GM10266 (cell line): Measurements from ENCODE around the gene NFKB2.

Experiments
- DNase-seq: peaks from one replicate; pipeline ENCODE4 v3.0.0; 2012; ENCODE audit errors: extremely low spot score
- CTCF ChIP-seq: IDR thresholded peaks from 2 replicates; pipeline ENCODE4 v1.5.1; 2012; ENCODE audit warnings: mild to moderate bottlenecking, low read depth; ENCODE audit not compliant: control insufficient read depth, insufficient read depth; ENCODE audit errors: missing control alignments

NFKB2 gene

DNA sequence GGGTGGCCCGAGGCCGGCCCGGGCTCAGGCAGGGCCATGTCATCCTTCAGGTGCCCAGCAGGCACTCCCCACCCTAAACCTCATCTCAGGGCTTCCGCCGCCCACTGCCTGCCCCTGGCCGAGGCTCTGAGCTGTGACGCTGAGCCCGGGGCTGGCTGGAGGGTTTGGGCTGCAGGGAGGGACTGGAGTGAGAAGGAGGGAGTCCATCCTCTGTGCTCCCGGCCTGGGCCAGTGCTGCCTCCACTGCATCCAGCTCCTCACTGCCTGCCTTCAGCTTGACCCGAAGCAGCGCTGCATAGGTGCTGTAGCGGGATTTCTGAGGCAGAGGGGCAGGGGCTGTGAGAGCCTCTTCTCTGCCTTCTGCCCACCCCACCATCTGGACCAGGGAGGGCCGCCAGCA is 7.6 kb downstream of the NFKB2 start:
- no peak for TF ChIP-seq CTCF
- DNase-seq = peak; percentile 25

- no peak for TF ChIP-seq CTCF
- DNase-seq = peak; percentile 11
Measured at GRCh38 chr10:102404361-102405107, 9.0 kb downstream of the NFKB2 start.

DNA sequence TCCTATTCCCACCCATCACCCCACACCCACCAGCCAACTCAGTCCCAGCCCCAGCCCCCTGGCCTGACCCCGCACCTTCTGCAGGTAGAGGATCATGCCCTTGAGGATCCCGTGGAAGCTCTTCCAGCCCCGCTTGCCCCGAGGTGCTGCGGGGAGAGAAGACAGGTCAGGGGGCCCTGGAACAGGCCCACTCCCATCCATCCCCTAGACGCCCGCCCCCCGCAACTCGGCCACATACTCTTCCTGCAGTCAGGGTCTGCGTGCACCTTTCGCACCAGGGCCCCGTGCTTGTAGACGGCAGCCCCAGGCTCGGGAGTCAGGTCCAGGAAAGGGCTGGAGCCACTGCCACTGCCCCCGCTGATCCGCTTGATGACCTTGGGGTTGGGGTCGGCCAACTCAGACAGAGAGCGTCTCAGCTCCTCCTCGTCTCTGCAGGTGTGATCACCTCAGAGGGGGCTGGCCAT is 9.6 kb downstream of the NFKB2 start:
- no peak for TF ChIP-seq CTCF
- DNase-seq = peak; percentile 17

DNA sequence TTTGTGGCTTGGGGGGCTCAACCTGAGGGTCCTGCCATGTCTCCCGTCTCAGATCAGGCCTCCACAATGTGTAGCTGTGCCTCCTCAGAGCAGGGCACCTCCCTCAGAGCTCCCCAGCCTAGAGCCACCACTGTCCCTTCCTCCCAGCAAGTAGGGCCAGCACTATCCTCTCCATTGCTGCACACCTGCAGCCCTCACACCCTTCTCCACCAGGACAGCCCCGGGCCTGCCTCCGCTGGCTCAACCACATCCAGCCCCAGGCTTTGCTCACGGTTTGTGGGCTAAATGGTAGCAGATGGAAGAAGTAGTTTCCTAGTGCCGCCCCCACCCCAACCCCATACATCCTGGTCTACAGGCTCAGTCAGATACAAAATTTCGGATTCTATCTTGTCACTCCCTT is 10.1 kb downstream of the NFKB2 start:
- peak; percentile 28 for DNase-seq
- no peak for TF ChIP-seq CTCF

DNA sequence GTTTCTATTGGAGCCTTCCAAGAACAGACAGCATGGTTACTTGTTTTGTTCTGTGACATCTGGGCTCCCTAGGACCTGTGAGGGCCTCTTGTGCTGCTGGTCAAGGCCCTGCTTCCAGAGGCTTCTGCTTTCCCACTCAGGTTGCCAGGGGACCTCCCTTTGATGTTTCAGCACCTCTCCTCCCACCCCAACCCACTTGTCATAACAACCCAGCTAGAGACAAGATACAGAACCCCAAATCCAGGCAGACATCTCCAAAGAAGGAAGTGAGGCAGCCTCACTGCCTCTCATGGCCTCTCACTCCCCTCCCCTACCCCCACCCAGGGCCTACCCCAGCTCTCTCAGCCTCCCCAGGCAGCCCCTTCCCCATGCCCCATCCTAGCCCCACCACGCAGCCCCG is 11.3 kb downstream of the NFKB2 start:
- no peak for TF ChIP-seq CTCF
- DNase-seq = peak; percentile 19

- TF ChIP-seq CTCF = no peak
- DNase-seq = peak; percentile 25
Measured at GRCh38 chr10:102407425-102408130, 12.1 kb downstream of the NFKB2 start.
